ENCODE data around the gene CHAF1A. TPM values are rescaled to one million over a fixed set of nuclear protein-coding genes. Genes with fewer than 3 reads are reported as not detected.

CHAF1A gene
- total RNA-seq, 2 experiments from 2014 or later = 57.3 to 65.1 TPM

DNA sequence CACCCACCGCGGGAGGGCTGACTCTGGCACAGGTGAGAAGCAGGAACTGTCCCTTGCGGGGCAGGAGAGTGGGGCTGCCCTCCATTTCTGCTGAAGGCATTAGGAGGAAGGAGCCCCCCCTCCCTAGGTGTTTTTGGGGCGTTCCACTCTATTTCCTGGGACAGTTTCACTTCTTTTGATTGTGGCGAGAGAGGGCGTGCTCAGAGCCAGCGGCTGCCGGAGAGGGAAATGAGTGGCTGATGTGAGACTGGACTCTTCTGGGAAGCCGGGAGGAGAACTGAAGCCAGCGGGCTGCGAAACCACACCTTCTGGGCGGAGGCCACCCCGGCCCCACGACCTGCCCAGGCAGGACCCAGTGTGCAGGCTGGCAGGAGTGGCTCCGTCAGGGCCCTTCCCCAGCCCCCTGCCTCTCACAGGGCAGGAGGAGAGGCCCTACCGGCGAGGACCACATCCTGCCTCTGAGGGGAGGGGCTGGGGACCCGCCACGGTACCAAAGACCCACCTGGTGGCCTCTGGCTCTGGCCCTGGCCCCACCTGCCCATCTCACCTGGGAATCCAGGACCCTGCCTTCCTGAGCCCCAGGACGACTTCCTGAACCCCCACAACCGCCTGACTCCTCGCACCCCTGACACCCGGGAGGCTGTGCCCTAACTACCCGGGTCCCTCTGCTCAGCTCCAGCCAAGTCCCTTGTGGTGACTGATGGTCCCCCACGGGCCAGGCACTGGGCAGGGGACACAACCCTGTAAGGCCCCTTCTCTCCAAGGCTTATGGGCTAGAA is 33.1 kb upstream of the CHAF1A start:
- CTCF ChIA-PET = interaction anchor here (0.6 to 1.6 kb wide), 12 partner anchors 10 to 440 kb away, joined by 3 to 7 read pairs (median 4); partner anchors contain the start of genes SH3GL1 and TMIGD2
- Mint-ChIP-seq H3K36me3 (ENCODE audit: low read depth) (no peaks in the 10 kb centered on the region), H3K27ac (peak overlapping the region; percentile 96), H3K27me3 (ENCODE audit: low read depth) (no peaks in the 10 kb centered on the region), H3K9me3 (no peaks in the 10 kb centered on the region), H3K4me3 (peak overlapping the region; percentile 78), H3K4me1 (ENCODE audit: low read depth) (peaks cover 43% of the 10 kb centered on the region)
- intact Hi-C loops (cut with micrococcal nuclease) = loop anchor here (1.0 kb wide), 3 partner anchors 10 to 31 kb away; partner anchors contain the start of gene SH3GL1
- DNase-seq = peak; percentile 93

DNA sequence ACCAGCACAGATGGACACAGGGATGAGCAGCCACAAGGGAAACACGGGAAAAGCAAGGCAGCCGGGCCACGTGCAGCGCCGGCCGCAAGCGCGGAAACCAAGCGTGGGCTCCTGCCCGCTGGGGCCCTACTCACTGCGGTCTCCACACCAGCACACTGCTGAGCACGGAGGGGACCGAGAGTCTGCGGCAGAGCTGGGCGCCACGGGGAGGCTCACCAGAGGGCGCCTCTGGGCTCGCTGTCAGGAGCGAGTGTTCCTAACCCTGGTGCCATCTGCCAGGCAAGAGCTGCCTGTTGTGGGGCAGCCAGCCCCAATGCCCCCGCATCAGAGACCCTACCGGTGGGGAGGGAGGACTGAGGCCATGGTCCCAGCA is 32.6 kb upstream of the CHAF1A start:
- Mint-ChIP-seq H3K4me3 (peak overlapping the region; percentile 78), H3K36me3 (ENCODE audit: low read depth) (no peaks in the 10 kb centered on the region), H3K27ac (peak overlapping the region; percentile 96), H3K4me1 (ENCODE audit: low read depth) (peaks cover 43% of the 10 kb centered on the region), H3K9me3 (no peaks in the 10 kb centered on the region), H3K27me3 (ENCODE audit: low read depth) (no peaks in the 10 kb centered on the region)
- intact Hi-C loops (cut with micrococcal nuclease) = loop anchor here (1.0 kb wide), 3 partner anchors 9 to 30 kb away; partner anchors contain the start of gene SH3GL1
- CTCF ChIA-PET = interaction anchor here (0.6 to 1.6 kb wide), 12 partner anchors 9 to 439 kb away, joined by 3 to 7 read pairs (median 4); partner anchors contain the start of genes CHAF1A, SH3GL1 and TMIGD2
- peak; percentile 81 for DNase-seq

DNA sequence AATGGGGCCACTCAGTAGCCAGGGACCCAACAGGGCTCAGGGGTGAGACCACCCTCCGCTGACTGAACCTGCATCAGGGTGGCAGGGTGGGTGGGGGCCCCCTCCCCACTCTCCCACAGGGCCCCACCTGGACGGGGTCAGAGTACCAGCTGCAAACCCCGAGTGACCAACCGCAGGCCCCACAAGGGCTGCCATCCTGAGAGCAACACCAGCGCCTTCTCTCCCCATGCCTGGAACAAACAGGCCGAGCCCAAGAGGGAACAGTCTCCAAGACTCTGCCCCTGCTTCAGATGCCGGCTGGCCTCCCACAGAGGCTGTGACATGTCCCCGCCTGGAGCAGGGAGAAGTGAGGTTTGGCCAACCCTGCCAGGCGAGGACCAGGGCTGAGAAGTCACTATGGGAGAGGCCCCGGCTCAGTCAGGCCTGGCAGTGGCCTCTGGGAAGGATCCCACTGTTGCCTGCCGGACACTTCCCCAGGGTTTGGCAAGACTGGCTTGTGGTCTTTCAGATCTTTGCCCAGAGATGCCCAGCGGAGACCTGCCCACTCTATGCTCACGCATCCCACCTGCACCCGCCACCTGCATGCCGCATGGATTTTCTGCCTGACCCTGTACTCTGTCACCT is 31.9 kb upstream of the CHAF1A start:
- H3K9me3 Mint-ChIP-seq = no peaks in the 10 kb centered on the region
- CTCF ChIA-PET = interaction anchor here (0.6 to 1.6 kb wide), 11 partner anchors 9 to 69 kb away, joined by 3 to 7 read pairs (median 4); partner anchors contain the start of genes CHAF1A, SH3GL1 and TMIGD2
- DNase-seq = no peak
- no peaks in the 10 kb centered on the region for H3K27me3 Mint-ChIP-seq (ENCODE audit: low read depth)
- peak overlapping the region; percentile 75 for H3K27ac Mint-ChIP-seq
- H3K36me3 Mint-ChIP-seq (ENCODE audit: low read depth) = no peaks in the 10 kb centered on the region
- peaks cover 44% of the 10 kb centered on the region for H3K4me1 Mint-ChIP-seq (ENCODE audit: low read depth)
- intact Hi-C loops (cut with micrococcal nuclease) = no loop called here
- peak overlapping the region; percentile 15 for H3K4me3 Mint-ChIP-seq

DNA sequence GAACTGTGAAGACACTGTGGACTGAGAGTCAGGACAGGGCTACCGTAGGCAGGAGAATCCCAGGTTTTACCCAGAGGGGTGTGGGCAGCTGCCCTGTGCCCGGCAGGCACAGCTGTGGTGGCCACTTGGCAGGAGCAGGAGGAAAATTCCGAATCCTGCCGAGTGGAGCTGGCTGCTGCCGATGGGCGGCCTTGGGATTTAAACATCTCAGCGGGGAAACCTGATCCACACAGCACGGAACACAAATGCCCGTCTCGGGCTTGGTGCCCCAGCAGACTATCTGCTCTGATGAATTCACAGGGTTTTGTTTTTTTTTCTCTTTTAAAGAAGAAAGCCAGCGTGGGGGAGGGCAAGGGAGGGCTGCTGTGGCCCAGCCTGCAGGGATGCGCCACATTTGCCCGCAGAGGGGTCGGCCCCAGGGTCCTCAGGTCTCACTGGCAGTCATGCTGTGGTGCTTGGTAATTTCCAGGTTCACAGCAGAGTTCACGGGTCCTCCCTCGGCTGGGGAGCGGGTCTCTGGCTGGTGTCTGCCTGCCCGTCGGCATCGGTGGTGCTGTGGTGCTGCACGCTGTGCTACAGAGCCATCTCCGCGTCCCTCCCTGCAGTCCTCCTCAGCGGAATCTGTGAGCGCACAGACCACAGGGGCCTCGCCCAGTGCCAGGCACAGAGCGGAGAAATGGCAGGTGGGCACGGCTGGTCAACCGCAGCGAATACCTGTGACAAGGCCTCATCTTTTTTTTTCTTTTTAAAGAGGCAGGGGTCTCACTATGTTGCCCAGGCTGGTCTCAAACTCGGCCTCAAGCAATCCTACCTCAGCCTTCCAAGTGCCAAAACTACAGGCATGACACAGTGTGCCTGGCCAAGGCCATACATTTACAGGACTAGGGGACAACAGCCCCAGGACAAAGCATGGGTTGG is 30.9 kb upstream of the CHAF1A start:
- Mint-ChIP-seq H3K27me3 (ENCODE audit: low read depth) (no peaks in the 10 kb centered on the region), H3K4me1 (ENCODE audit: low read depth) (peaks cover 53% of the 10 kb centered on the region), H3K36me3 (ENCODE audit: low read depth) (no peaks in the 10 kb centered on the region), H3K4me3 (no peak overlapping the region), H3K27ac (peak overlapping the region; percentile 75), H3K9me3 (no peaks in the 10 kb centered on the region)
- intact Hi-C loops (cut with micrococcal nuclease) = no loop called here
- CTCF ChIA-PET = no interaction called here
- no peak for DNase-seq

DNA sequence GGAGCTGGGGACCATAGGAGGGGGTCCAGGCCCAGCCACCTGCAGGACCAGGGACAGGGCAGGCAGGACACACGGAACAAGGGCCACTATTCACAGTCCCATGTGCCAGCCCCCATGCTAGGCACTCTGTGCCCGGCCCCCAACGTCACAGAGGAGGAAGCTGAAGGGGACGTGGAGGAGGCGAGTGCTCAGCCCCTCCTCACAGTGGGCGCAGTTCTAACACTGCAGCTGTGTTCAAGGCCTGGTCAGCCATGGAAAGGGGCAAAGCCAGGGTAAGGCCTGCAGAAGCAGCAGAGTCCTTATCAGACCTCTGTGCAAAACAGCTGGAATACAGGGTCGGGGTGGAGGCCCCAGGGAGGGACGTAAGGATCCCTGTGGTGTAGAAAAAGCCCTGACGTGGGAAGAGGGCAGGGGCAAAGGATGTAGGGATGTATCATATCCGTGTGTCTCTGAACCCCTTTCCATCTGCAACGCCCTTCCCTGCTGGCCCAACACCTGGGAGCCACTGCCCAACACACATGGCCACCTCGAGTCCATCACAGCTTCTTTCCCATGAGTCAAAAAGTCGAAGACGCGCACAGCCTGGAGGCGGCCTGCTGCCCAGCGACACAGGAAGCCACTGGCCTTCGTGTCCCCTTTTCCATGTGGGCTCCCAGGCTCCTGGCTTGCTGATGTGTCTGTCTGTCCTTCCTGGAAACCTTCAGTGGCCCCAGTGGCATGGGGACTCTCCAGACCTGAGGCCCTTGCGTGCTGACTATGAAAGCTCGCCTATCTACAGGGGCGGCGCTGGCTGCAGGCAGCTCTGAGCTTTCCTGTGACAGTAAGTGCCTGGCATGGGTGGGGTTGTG is 30.1 kb upstream of the CHAF1A start:
- Mint-ChIP-seq H3K9me3 (no peaks in the 10 kb centered on the region), H3K27me3 (ENCODE audit: low read depth) (no peaks in the 10 kb centered on the region), H3K4me3 (no peak overlapping the region), H3K36me3 (ENCODE audit: low read depth) (no peaks in the 10 kb centered on the region), H3K4me1 (ENCODE audit: low read depth) (peaks cover 60% of the 10 kb centered on the region), H3K27ac (no peak overlapping the region)
- intact Hi-C loops (cut with micrococcal nuclease) = no loop called here
- no peak for DNase-seq
- CTCF ChIA-PET = no interaction called here

DNA sequence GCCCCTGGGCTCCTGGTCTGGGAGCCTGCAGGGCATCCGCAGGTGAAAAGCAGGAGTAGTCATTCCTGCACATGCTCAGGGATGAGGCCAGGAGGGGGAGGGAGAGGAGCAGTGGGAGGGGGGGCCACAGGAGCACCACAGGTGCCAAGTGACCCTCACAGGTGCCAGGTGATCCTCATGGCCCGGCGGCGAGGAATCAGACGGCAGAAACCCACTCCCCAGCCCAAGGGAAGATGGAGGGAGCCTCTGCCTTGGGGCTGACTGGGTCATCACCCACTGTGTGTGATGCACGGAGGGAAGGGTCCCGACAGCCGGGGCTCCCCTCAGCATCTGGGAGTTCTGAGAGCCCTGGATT is 29.4 kb upstream of the CHAF1A start:
- no peak overlapping the region for H3K4me3 Mint-ChIP-seq
- H3K9me3 Mint-ChIP-seq = no peaks in the 10 kb centered on the region
- peaks cover 61% of the 10 kb centered on the region for H3K4me1 Mint-ChIP-seq (ENCODE audit: low read depth)
- no peak for DNase-seq
- intact Hi-C loops (cut with micrococcal nuclease) = no loop called here
- H3K27me3 Mint-ChIP-seq (ENCODE audit: low read depth) = no peaks in the 10 kb centered on the region
- H3K27ac Mint-ChIP-seq = no peak overlapping the region
- CTCF ChIA-PET = no interaction called here
- H3K36me3 Mint-ChIP-seq (ENCODE audit: low read depth) = no peaks in the 10 kb centered on the region

DNA sequence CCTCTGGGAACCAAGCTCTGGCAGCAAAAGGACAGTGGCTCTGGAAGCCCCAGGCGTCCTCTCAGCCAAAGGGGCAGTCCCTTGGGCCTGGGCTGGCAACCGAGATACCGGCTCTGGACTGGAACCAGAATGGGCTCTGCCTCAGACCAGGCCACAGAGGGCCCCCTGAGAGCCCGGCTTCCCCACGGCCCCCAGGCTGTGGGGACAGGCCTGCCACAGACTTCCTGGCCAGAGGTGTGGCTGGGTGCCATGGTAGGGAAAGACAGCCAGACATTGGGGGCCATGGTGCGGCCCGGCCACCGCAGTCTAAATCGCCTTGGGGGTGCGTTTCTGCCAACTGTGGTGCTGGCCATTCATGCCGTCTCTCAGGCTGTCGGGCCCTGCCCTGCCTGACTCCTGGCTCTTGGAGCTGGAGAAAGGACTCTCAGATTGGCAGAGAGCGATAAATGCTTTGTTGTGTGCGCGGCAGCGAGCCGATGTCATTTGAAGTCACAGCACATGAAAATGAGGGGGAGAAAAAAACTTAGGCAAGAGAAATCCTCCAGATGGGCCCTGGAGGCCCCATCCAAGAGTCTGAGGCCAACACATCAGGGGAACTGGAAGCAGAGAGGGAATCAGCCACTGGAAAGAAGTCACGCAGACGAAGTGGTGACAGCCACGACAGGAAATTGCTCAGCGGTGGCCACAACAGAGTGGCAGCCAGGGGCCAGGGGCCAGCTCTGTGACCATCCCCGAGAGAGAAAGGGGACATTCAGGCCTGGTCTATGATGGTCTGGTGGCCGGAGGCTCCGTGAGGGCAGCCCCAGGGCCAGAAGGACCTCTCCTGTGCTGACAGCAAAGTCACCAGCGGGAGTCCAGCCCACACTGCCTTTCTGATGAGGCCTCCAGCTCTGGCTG is 28.6 kb upstream of the CHAF1A start:
- Mint-ChIP-seq H3K27ac (no peak overlapping the region), H3K27me3 (ENCODE audit: low read depth) (no peaks in the 10 kb centered on the region), H3K4me1 (ENCODE audit: low read depth) (peaks cover 61% of the 10 kb centered on the region), H3K9me3 (no peaks in the 10 kb centered on the region), H3K4me3 (no peak overlapping the region), H3K36me3 (ENCODE audit: low read depth) (no peaks in the 10 kb centered on the region)
- no peak for DNase-seq
- intact Hi-C loops (cut with micrococcal nuclease) = no loop called here
- CTCF ChIA-PET = interaction anchor here (0.6 kb wide), 1 partner anchor 28 kb away, joined by 5 read pairs; no protein-coding TSS in a partner anchor

DNA sequence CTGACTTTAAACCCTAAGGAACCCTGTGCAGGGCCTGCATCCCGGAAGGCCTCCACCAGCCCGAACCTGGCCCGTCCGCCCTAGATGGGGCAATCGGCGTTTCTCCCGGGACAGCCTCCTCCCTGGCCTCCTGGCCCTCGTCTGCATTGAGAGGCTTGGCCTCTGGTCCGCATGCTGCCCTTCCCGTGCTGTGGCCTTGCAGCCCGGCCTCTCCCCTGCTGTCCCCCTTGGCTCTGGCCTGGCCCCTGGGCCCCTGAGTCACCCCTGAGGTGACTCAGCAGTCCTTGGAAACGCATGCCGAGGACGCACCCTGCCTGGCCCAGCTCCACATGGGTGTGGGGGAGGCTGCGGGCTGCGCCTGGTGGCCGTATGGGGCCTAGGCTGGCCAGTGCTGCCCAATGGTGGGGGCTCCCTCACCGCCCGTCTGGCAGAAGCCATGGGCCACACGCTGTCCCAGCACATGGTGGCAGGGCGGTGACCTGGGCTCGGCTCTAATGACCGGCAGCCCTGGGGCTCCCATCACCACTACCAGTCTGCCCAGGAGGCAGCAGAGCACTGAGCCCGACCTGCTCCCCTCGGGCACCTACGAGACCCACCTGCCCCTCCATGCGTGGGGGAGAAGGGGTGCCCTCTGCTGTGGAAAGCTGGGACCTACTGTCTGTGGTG is 27.8 kb upstream of the CHAF1A start:
- intact Hi-C loops (cut with micrococcal nuclease) = no loop called here
- CTCF ChIA-PET = interaction anchor here (0.6 kb wide), 2 partner anchors 29 to 42 kb away, joined by 5 read pairs; no protein-coding TSS in a partner anchor
- no peak overlapping the region for H3K27ac Mint-ChIP-seq
- H3K9me3 Mint-ChIP-seq = no peaks in the 10 kb centered on the region
- H3K4me3 Mint-ChIP-seq = no peak overlapping the region
- no peaks in the 10 kb centered on the region for H3K27me3 Mint-ChIP-seq (ENCODE audit: low read depth)
- DNase-seq = no peak
- no peaks in the 10 kb centered on the region for H3K36me3 Mint-ChIP-seq (ENCODE audit: low read depth)
- peaks cover 63% of the 10 kb centered on the region for H3K4me1 Mint-ChIP-seq (ENCODE audit: low read depth)

DNA sequence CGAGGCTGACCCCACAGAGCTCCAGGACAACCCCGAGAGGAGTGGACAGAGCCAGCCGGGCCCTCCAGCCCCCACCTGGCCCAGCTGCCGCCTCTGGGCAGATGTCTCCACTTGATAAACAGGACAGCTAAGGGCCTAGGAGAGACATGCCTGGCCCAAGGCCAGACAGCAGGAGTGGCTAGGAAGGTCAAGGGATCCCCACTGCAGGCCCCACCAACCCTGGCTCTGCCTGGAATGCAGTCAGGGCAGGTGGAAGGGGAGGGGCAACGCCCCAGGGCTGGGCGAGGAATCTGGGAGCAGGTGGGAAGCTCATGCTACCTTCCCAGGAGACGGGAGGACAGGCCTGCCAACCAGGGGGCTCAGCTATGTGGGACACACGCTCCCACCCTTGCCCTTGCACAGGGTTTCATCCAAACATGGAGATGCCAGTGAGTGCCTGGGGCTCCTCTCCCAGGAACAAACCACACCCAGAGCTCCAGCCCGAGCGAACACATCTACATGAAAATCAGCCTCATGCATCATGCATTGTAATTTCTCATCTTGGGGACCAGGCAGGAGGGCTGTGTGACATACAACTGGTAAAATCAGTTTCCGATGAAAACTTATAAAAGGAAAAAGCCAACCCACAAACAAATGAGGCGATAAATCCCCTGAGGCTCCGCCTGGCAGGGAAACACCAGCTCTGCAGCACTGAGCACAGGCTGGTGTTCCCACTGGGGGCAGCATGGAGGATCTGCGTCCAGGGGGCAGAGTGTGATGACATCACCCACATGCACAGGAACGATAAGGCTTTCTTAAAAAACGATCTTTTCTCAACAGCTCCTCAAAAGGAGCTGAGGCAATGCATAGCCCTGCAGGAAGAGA is 27.0 kb upstream of the CHAF1A start:
- Mint-ChIP-seq H3K27ac (no peak overlapping the region), H3K4me3 (no peak overlapping the region), H3K36me3 (ENCODE audit: low read depth) (no peaks in the 10 kb centered on the region), H3K9me3 (no peaks in the 10 kb centered on the region), H3K27me3 (ENCODE audit: low read depth) (no peaks in the 10 kb centered on the region), H3K4me1 (ENCODE audit: low read depth) (peaks cover 63% of the 10 kb centered on the region)
- intact Hi-C loops (cut with micrococcal nuclease) = no loop called here
- no peak for DNase-seq
- CTCF ChIA-PET = interaction anchor here (0.6 kb wide), 1 partner anchor 43 kb away, joined by 5 read pairs; no protein-coding TSS in a partner anchor

Measured in activated naive CD4-positive, alpha-beta T cell treated with anti-CD3 and anti-CD28 coated beads for 36 hours (primary cell).